H1 (cell line): ENCODE data around the gene ADIRF. TPM values are rescaled to one million over a fixed set of nuclear protein-coding genes. Genes with fewer than 3 reads are reported as not detected.

Source experiments
- BRCA1 ChIP-seq: IDR thresholded peaks from 2 replicates; pipeline ENCODE4 v1.6.1; 2012; ENCODE audit warnings: low read depth, low read length, improper control_type of control experiment
- CEBPB ChIP-seq: IDR thresholded peaks from 2 replicates; pipeline ENCODE4 v1.6.1; 2012; ENCODE audit warnings: low read depth, low read length
- CHD2 ChIP-seq: IDR thresholded peaks from 2 replicates; pipeline ENCODE4 v1.6.1; 2012; ENCODE audit warnings: low read length, improper control_type of control experiment
- CHD7 ChIP-seq: fragments of 300-600 bp; sonication (generic); IDR thresholded peaks from 2 replicates; pipeline ENCODE4 v1.7.1; 2012; ENCODE audit warnings: low read length, moderate library complexity, mild to moderate bottlenecking, inconsistent platforms; ENCODE audit not compliant: insufficient replicate concordance
- CTCF ChIP-seq, 3 experiments: IDR thresholded peaks; 1 replicate in 2 of 3; 2 replicates in 1 of 3; pipeline versions ENCODE4 v1.5.1 to v1.6.1; 2011; ENCODE audit warnings: low read length in 3 of 3, mild to moderate bottlenecking in 3 of 3, inconsistent platforms in 2 of 3, low read depth in 1 of 3, moderate library complexity in 1 of 3; ENCODE audit not compliant: insufficient read depth in 1 of 3; ENCODE audit errors: control extremely low read depth in 1 of 3
- EZH2 ChIP-seq: fragments of 200-600 bp; sonication (generic); IDR thresholded peaks from 2 replicates; pipeline ENCODE4 v1.7.1; 2012; ENCODE audit warnings: low read depth, mild to moderate bottlenecking, moderate library complexity, low read length, inconsistent platforms; ENCODE audit not compliant: severe bottlenecking
- SIX5 ChIP-seq: IDR thresholded peaks from 2 replicates; pipeline ENCODE4 v1.6.1; 2011; ENCODE audit warnings: mild to moderate bottlenecking, low read depth, low read length
- SP1 ChIP-seq: IDR thresholded peaks from 2 replicates; pipeline ENCODE4 v1.6.1; 2011; ENCODE audit warnings: low read depth, low read length
- SRF ChIP-seq: IDR thresholded peaks from 2 replicates; pipeline ENCODE4 v1.6.1; 2011; ENCODE audit warnings: mild to moderate bottlenecking, low read depth, low read length, moderate library complexity
- polyA plus RNA-seq, 7 experiments: library from polyadenylated mRNA; depleted of rRNA in 3 of 7; stranded (reverse) in 5 of 7; unstranded in 2 of 7; fragments of >200 nt in 5 of 7; fragments of 200-250 nt in 2 of 7; gene quantifications; 1 replicate in 5 of 7; 2 replicates in 1 of 7; 4 replicates in 1 of 7; pipeline versions ENCODE4 v1.2.1 to v1.2.3, GENCODE V29; 2011 to 2013; ENCODE audit warnings: missing spikeins in 2 of 7, mixed read lengths in 2 of 7
- total RNA-seq: library from RNA; stranded (reverse); fragmentation: NEBNext Ultra II Directional; extraction: Animal tissue kit (Norgen Biotek cat#: 25700); gene quantifications from 2 replicates; pipeline ENCODE4 v1.2.1, GENCODE V29; 2021

ADIRF gene
- total and polyA plus RNA-seq, 2 of the 8 experiments (the other 6 are each of a cell fraction or from before 2014, with no cell fraction given): not detected

GRCh38 chr10:86965986-86966654 lies 2.2 kb upstream of the ADIRF start (continued):
- TF ChIP-seq CHD7 (no peak), CHD2 (no peak), SIX5 (no peak), BRCA1 (no peak), CEBPB (no peak), EZH2 (no peak), SP1 (no peak), CTCF (IDR thresholded peaks at IDR 0.05; ENCODE audit: control extremely low read depth in 1 of 3, insufficient read depth in 1 of 3, low read depth in 1 of 3, low read length in 3 of 3) (no peak), SRF (no peak)
